NCI-H1092 (cell line): ENCODE results near the gene GOLGA6A.
A peak's percentile ranks its signal among the peaks of the same experiment; 100 is the strongest.
"Not testable (repeated sequence)": the region's sequence is repeated elsewhere in the genome, so short reads cannot be mapped to it uniquely, and the experiment has no call there.

Experiments
- DNase-seq: peaks from one replicate; lab custom pipeline; 2025; lab: John Stamatoyannopoulos, UW

The GOLGA6A gene

GRCh38 chr15:74082450-74082849, at the start of gene GOLGA6A:
GOLGA6A (minus strand) TSS chr15:74082550; CDS start chr15:74082509, 41 bp downstream.
- DNase-seq: not testable (repeated sequence)

GRCh38 chr15:74131628-74132413, 49.5 kb upstream of the GOLGA6A start:
- DNase-seq: no peak

- no peak for DNase-seq
Observed at GRCh38 chr15:74130849-74131627, 48.7 kb upstream of the GOLGA6A start.

GRCh38 chr15:74130155-74130848, 48.0 kb upstream of the GOLGA6A start, which contains the start of gene ISLR2:
ISLR2 (plus strand) TSS chr15:74130586; CDS start chr15:74132755, 2,169 bp downstream.
- DNase-seq: peak; percentile 39

GRCh38 chr15:74129586-74130154, 47.3 kb upstream of the GOLGA6A start:
- no peak for DNase-seq

GRCh38 chr15:74128785-74129585, 46.6 kb upstream of the GOLGA6A start:
- no peak for DNase-seq

- DNase-seq: peak; percentile 53
Observed at GRCh38 chr15:74127954-74128784, 45.8 kb upstream of the GOLGA6A start.

GRCh38 chr15:74127255-74127953, 45.1 kb upstream of the GOLGA6A start:
- DNase-seq: peak; percentile 76

GRCh38 chr15:74124759-74125158, 42.4 kb upstream of the GOLGA6A start:
- no peak for DNase-seq

GRCh38 chr15:74124196-74124595, 41.8 kb upstream of the GOLGA6A start:
- DNase-seq: no peak

- no peak for DNase-seq
Observed at GRCh38 chr15:74123658-74124057, 41.3 kb upstream of the GOLGA6A start.

- DNase-seq: no peak
Observed at GRCh38 chr15:74123131-74123429, 40.7 kb upstream of the GOLGA6A start.

- no peak for DNase-seq
Observed at GRCh38 chr15:74122403-74123130, 40.2 kb upstream of the GOLGA6A start.

- no peak for DNase-seq
Observed at GRCh38 chr15:74121858-74122257, 39.5 kb upstream of the GOLGA6A start.

- DNase-seq: no peak
Observed at GRCh38 chr15:74121039-74121438, 38.7 kb upstream of the GOLGA6A start.

GRCh38 chr15:74120426-74120825, 38.1 kb upstream of the GOLGA6A start:
- DNase-seq: no peak

GRCh38 chr15:74109713-74110112, 27.4 kb upstream of the GOLGA6A start:
- no peak for DNase-seq

GRCh38 chr15:74108611-74109010, 26.3 kb upstream of the GOLGA6A start:
- DNase-seq: not testable (repeated sequence)

- DNase-seq: no peak
Observed at GRCh38 chr15:74108111-74108510, 25.8 kb upstream of the GOLGA6A start.
